ENCODE data around the gene TAGLN2. TPM values are rescaled to one million over a fixed set of nuclear protein-coding genes. Genes with fewer than 3 reads are reported as not detected.

Gene TAGLN2
- total RNA-seq, 5 donors from 2014 or later (not counting 1 experiment from before 2014, with no cell fraction given): 210 to 372 (median 245) TPM

- WGBS (ENCODE audit: insufficient coverage): 100% methylated on average over 2 of the region's 3 CpGs
- ChIA-PET POLR2A (interaction anchor here in 1 of 2 donors (0.8 kb wide), 1 partner anchor 27 kb away, joined by 4 read pairs; no protein-coding TSS in a partner anchor), CTCF (interaction anchor here in 1 of 2 donors (1.5 kb wide), 1 partner anchor 15 kb away, joined by 4 read pairs; no protein-coding TSS in a partner anchor)
- no peak overlapping the region for H3K4me3 Mint-ChIP-seq
- H3K4me1 Mint-ChIP-seq: peaks cover under 1 to 2% (median 2%) of the 10 kb centered on the region in 3 donors
- no peaks in the 10 kb centered on the region for H3K36me3 Mint-ChIP-seq
- Histone ChIP-seq H3K4me3 (ENCODE audit: control insufficient read depth in 1 of 2, extremely low read depth in 1 of 2, low read length in 1 of 2) (no peak overlapping the region), H3K27me3 (replicated peaks in 1 of 2; ENCODE audit: control insufficient read depth in 2 of 2, extremely low read depth in 1 of 2, insufficient read depth in 2 of 2, low read length in 1 of 2) (peaks cover 0 to 6% of the 10 kb centered on the region in 2 experiments), H3K9me3 (no peaks in the 10 kb centered on the region), H3K36me3 (ENCODE audit: control insufficient read depth in 2 of 2, extremely low read depth in 1 of 2, insufficient read depth in 1 of 2, low read length in 1 of 2) (no peaks in the 10 kb centered on the region), H3K4me1 (ENCODE audit: control insufficient read depth in 1 of 2, extremely low read depth in 1 of 2, insufficient read depth in 2 of 2, low read length in 2 of 2) (peaks cover 0 to 7% of the 10 kb centered on the region in 2 experiments), H3K27ac (ENCODE audit: low read length) (no peak overlapping the region)
- DNase-seq: no peak
- no peak for ATAC-seq (replicated peaks in 1 of 4)
- no peak overlapping the region for H3K27ac Mint-ChIP-seq
- H3K27me3 Mint-ChIP-seq: no peaks in the 10 kb centered on the region
- no peaks in the 10 kb centered on the region for H3K9me3 Mint-ChIP-seq
Measured at GRCh38 chr1:159896546-159896930, 28.8 kb downstream of the TAGLN2 start.

GRCh38 chr1:159895836-159896545 lies 29.3 kb downstream of the TAGLN2 start:
- Mint-ChIP-seq H3K4me1 (peaks cover 4 to 6% (median 5%) of the 10 kb centered on the region in 3 donors), H3K4me3 (no peak overlapping the region), H3K36me3 (no peaks in the 10 kb centered on the region), H3K9me3 (no peaks in the 10 kb centered on the region), H3K27ac (no peak overlapping the region), H3K27me3 (no peaks in the 10 kb centered on the region)
- H3K36me3 ChIP-seq (ENCODE audit: control insufficient read depth in 2 of 2, extremely low read depth in 1 of 2, insufficient read depth in 1 of 2, low read length in 1 of 2): no peaks in the 10 kb centered on the region
- H3K27me3 ChIP-seq (replicated peaks in 1 of 2; ENCODE audit: control insufficient read depth in 2 of 2, extremely low read depth in 1 of 2, insufficient read depth in 2 of 2, low read length in 1 of 2): peaks cover 0 to 6% of the 10 kb centered on the region in 2 experiments
- no peak overlapping the region for H3K27ac ChIP-seq (ENCODE audit: low read length)
- POLR2A ChIA-PET: interaction anchor here in 1 of 2 donors (0.8 kb wide), 1 partner anchor 28 kb away, joined by 4 read pairs; no protein-coding TSS in a partner anchor
- ATAC-seq (replicated peaks in 1 of 4) (no peak), DNase-seq (no peak)
- CTCF ChIA-PET: interaction anchor here (1.5 kb wide), 2 partner anchors 16 to 97 kb away, joined by 3 to 4 read pairs; no protein-coding TSS in a partner anchor
- H3K4me1 ChIP-seq (ENCODE audit: control insufficient read depth in 1 of 2, extremely low read depth in 1 of 2, insufficient read depth in 2 of 2, low read length in 2 of 2): peaks cover 0 to 9% of the 10 kb centered on the region in 2 experiments
- WGBS (ENCODE audit: insufficient coverage): 94% methylated on average over 3 of the region's 6 CpGs
- no peak overlapping the region for H3K4me3 ChIP-seq (ENCODE audit: control insufficient read depth in 1 of 2, extremely low read depth in 1 of 2, low read length in 1 of 2)
- no peaks in the 10 kb centered on the region for H3K9me3 ChIP-seq

GRCh38 chr1:159895286-159895685 lies 30.0 kb downstream of the TAGLN2 start:
- ChIA-PET POLR2A (no interaction called here), CTCF (interaction anchor here (1.3 to 1.6 kb wide), 4 partner anchors 91 to 184 kb away, joined by 3 to 6 read pairs (median 3); no protein-coding TSS in a partner anchor)
- Histone ChIP-seq H3K36me3 (ENCODE audit: control insufficient read depth in 2 of 2, extremely low read depth in 1 of 2, insufficient read depth in 1 of 2, low read length in 1 of 2) (no peaks in the 10 kb centered on the region), H3K4me1 (ENCODE audit: control insufficient read depth in 1 of 2, extremely low read depth in 1 of 2, insufficient read depth in 2 of 2, low read length in 2 of 2) (peaks cover 0 to 12% of the 10 kb centered on the region in 2 experiments), H3K9me3 (no peaks in the 10 kb centered on the region), H3K27ac (ENCODE audit: low read length) (no peak overlapping the region), H3K27me3 (replicated peaks in 1 of 2; ENCODE audit: control insufficient read depth in 2 of 2, extremely low read depth in 1 of 2, insufficient read depth in 2 of 2, low read length in 1 of 2) (peaks cover 0 to 5% of the 10 kb centered on the region in 2 experiments), H3K4me3 (ENCODE audit: control insufficient read depth in 1 of 2, extremely low read depth in 1 of 2, low read length in 1 of 2) (no peak overlapping the region)
- ATAC-seq (replicated peaks in 1 of 4): no peak
- H3K4me1 Mint-ChIP-seq: peaks cover 5 to 7% (median 6%) of the 10 kb centered on the region in 3 donors
- H3K27me3 Mint-ChIP-seq: no peaks in the 10 kb centered on the region
- no peak for DNase-seq
- no peaks in the 10 kb centered on the region for H3K36me3 Mint-ChIP-seq
- H3K27ac Mint-ChIP-seq: no peak overlapping the region
- no peak overlapping the region for H3K4me3 Mint-ChIP-seq
- no CpG with 5 or more reads among the region's 3 CpGs for WGBS (ENCODE audit: insufficient coverage)
- H3K9me3 Mint-ChIP-seq: no peaks in the 10 kb centered on the region

GRCh38 chr1:159892944-159893343 lies 32.4 kb downstream of the TAGLN2 start:
- ATAC-seq (replicated peaks in 1 of 4): peak in 2 of 4 experiments; percentile 19 to 34
- no peak overlapping the region for H3K4me3 ChIP-seq (ENCODE audit: control insufficient read depth in 1 of 2, extremely low read depth in 1 of 2, low read length in 1 of 2)
- H3K27ac ChIP-seq (ENCODE audit: low read length): no peak overlapping the region
- ChIA-PET POLR2A (interaction anchor here (1.2 to 3.3 kb wide), 3 partner anchors 30 to 32 kb away, joined by 5 to 18 read pairs (median 5); partner anchors contain the start of gene TAGLN2 (in 1 of the 2)), CTCF (interaction anchor here (0.5 to 5.6 kb wide), 26 partner anchors 11 to 673 kb away, joined by 3 to 75 read pairs (median 5); partner anchors contain the start of genes DUSP23 (in 1 of the 2), FCRL6 (in 1 of the 2), IGSF9 (in 1 of the 2) and TAGLN2 (in 1 of the 2))
- H3K27me3 ChIP-seq (replicated peaks in 1 of 2; ENCODE audit: control insufficient read depth in 2 of 2, extremely low read depth in 1 of 2, insufficient read depth in 2 of 2, low read length in 1 of 2): no peaks in the 10 kb centered on the region
- no peak overlapping the region for H3K27ac Mint-ChIP-seq
- H3K36me3 Mint-ChIP-seq: no peaks in the 10 kb centered on the region
- H3K4me1 ChIP-seq (ENCODE audit: control insufficient read depth in 1 of 2, extremely low read depth in 1 of 2, insufficient read depth in 2 of 2, low read length in 2 of 2): peaks cover 0 to 21% of the 10 kb centered on the region in 2 experiments
- H3K36me3 ChIP-seq (ENCODE audit: control insufficient read depth in 2 of 2, extremely low read depth in 1 of 2, insufficient read depth in 1 of 2, low read length in 1 of 2): no peaks in the 10 kb centered on the region
- H3K4me3 Mint-ChIP-seq: no peak overlapping the region
- no peaks in the 10 kb centered on the region for H3K27me3 Mint-ChIP-seq
- no peaks in the 10 kb centered on the region for H3K9me3 ChIP-seq
- H3K9me3 Mint-ChIP-seq: no peaks in the 10 kb centered on the region
- WGBS (ENCODE audit: insufficient coverage): 20% methylated on average over 1 of the region's 5 CpGs
- peaks cover 5 to 21% (median 17%) of the 10 kb centered on the region in 3 donors for H3K4me1 Mint-ChIP-seq
- DNase-seq: peak in 4 of 35 experiments; percentile 7 to 41 (median 24)

- no peak overlapping the region for H3K4me3 ChIP-seq (ENCODE audit: control insufficient read depth in 1 of 2, extremely low read depth in 1 of 2, low read length in 1 of 2)
- DNase-seq: peak; percentile 39 to 88 (median 68)
- no peak overlapping the region for H3K4me3 Mint-ChIP-seq
- H3K4me1 Mint-ChIP-seq: peaks cover 5 to 21% (median 17%) of the 10 kb centered on the region in 3 donors
- no peaks in the 10 kb centered on the region for H3K9me3 Mint-ChIP-seq
- ChIA-PET CTCF (interaction anchor here (0.9 to 5.6 kb wide), 17 partner anchors 9 to 116 kb away, joined by 3 to 75 read pairs (median 6); partner anchors contain the start of genes FCRL6 (in 2 of the 2), DUSP23 (in 1 of the 2), IGSF9 (in 1 of the 2) and TAGLN2 (in 1 of the 2)), POLR2A (interaction anchor here in 1 of 2 donors (1.8 to 3.3 kb wide), 2 partner anchors 32 to 34 kb away, joined by 5 to 18 read pairs; partner anchors contain the start of gene TAGLN2)
- H3K27ac Mint-ChIP-seq: peak overlapping the region in 1 of 2 donors; percentile 3
- H3K9me3 ChIP-seq: no peaks in the 10 kb centered on the region
- WGBS (ENCODE audit: insufficient coverage): 0% methylated on average over 2 of the region's 7 CpGs
- H3K36me3 ChIP-seq (ENCODE audit: control insufficient read depth in 2 of 2, extremely low read depth in 1 of 2, insufficient read depth in 1 of 2, low read length in 1 of 2): no peaks in the 10 kb centered on the region
- H3K27me3 Mint-ChIP-seq: no peaks in the 10 kb centered on the region
- peak; percentile 91 to 98 (median 96) for ATAC-seq (replicated peaks in 1 of 4)
- no peak overlapping the region for H3K27ac ChIP-seq (ENCODE audit: low read length)
- no peaks in the 10 kb centered on the region for H3K36me3 Mint-ChIP-seq
- H3K27me3 ChIP-seq (replicated peaks in 1 of 2; ENCODE audit: control insufficient read depth in 2 of 2, extremely low read depth in 1 of 2, insufficient read depth in 2 of 2, low read length in 1 of 2): no peaks in the 10 kb centered on the region
- H3K4me1 ChIP-seq (ENCODE audit: control insufficient read depth in 1 of 2, extremely low read depth in 1 of 2, insufficient read depth in 2 of 2, low read length in 2 of 2): peaks cover 0 to 21% of the 10 kb centered on the region in 2 experiments
Measured at GRCh38 chr1:159891275-159892157, 33.8 kb downstream of the TAGLN2 start.

Data from T-cell (primary cell).